IMR-90 (cell line): ENCODE data around the gene DUOX2. TPM values are rescaled to one million over a fixed set of nuclear protein-coding genes. Genes with fewer than 3 reads are reported as not detected.

Source experiments
- ATAC-seq: fragments of 200-7000 bp; cut with Tn5 transposase; 2 replicates; pipeline ENCODE4 v1.9.1; 2020; ENCODE audit warnings: low read depth, mild to moderate bottlenecking, moderate library complexity
- BruUV-seq: library from RNA; stranded (reverse); fragments of 400-500 nt; replicated peaks from 2 replicates; lab custom pipeline; 2021; lab: Mats Ljungman, UMichigan
- CTCF ChIA-PET: fragments of 300-600 bp; formaldehyde crosslinking; extraction: SDS; loops from one replicate; lab custom pipeline; 2021; ENCODE audit warnings: antibody characterized with exemption; lab: Yijun Ruan, JAX
- POLR2A ChIA-PET: fragments of 300-600 bp; sonication (Branson Sonifier 250); formaldehyde crosslinking; loops from one replicate; lab custom pipeline; 2022; ENCODE audit warnings: antibody characterized with exemption; ENCODE audit not compliant: unreplicated experiment; lab: Charles Lee
- DNase-seq: peaks from one replicate; pipeline ENCODE4 v3.0.0; 2013
- H2AFZ ChIP-seq: replicated peaks from 2 replicates; pipeline ENCODE3; 2013; ENCODE audit warnings: low read length, mild to moderate bottlenecking; ENCODE audit not compliant: poor library complexity
- H2AK5ac ChIP-seq: 2 replicates; pipeline ENCODE4 v1.6.1; 2013; ENCODE audit warnings: low read depth, low read length, inconsistent platforms
- H2AK9ac ChIP-seq: replicated peaks from 2 replicates; pipeline ENCODE3; 2013; ENCODE audit warnings: mild to moderate bottlenecking, low read depth, low read length, moderate library complexity; ENCODE audit not compliant: poor library complexity
- H2BK120ac ChIP-seq: 2 replicates; pipeline ENCODE4 v1.6.1; 2013; ENCODE audit warnings: low read depth, low read length, inconsistent platforms
- H2BK15ac ChIP-seq: 3 replicates; pipeline ENCODE4 v1.6.1; 2013; ENCODE audit warnings: low read depth, low read length, inconsistent platforms
- H2BK20ac ChIP-seq: 2 replicates; pipeline ENCODE4 v1.6.1; 2013; ENCODE audit warnings: low read depth, mild to moderate bottlenecking, inconsistent platforms, low read length, moderate library complexity
- H2BK5ac ChIP-seq: 2 replicates; pipeline ENCODE4 v1.6.1; 2013; ENCODE audit warnings: mild to moderate bottlenecking, low read depth, low read length, inconsistent platforms; ENCODE audit not compliant: poor library complexity, severe bottlenecking
- H3K14ac ChIP-seq: replicated peaks from 2 replicates; pipeline ENCODE4 v1.6.1; 2013; ENCODE audit warnings: low read depth, low read length, inconsistent platforms
- H3K18ac ChIP-seq: 2 replicates; pipeline ENCODE4 v1.6.1; 2013; ENCODE audit warnings: low read depth, low read length, control low read depth
- H3K23ac ChIP-seq: 2 replicates; pipeline ENCODE4 v1.6.1; 2013; ENCODE audit warnings: low read depth, low read length, inconsistent platforms
- H3K27ac ChIP-seq: 2 replicates; pipeline ENCODE4 v1.5.1; 2013; ENCODE audit warnings: mild to moderate bottlenecking, control low read depth, low read length; ENCODE audit not compliant: insufficient read depth
- H3K27me3 ChIP-seq: 2 replicates; pipeline ENCODE4 v1.6.1; 2013; ENCODE audit warnings: low read length; ENCODE audit not compliant: control insufficient read depth, insufficient read depth
- H3K36me3 ChIP-seq: 2 replicates; pipeline ENCODE4 v1.6.1; 2013; ENCODE audit warnings: low read length, mixed read lengths; ENCODE audit not compliant: control insufficient read depth, insufficient read depth
- H3K4ac ChIP-seq: 2 replicates; pipeline ENCODE4 v1.6.1; 2013; ENCODE audit warnings: low read depth, low read length, inconsistent platforms
- H3K4me1 ChIP-seq: 2 replicates; pipeline ENCODE4 v1.6.1; 2013; ENCODE audit warnings: low read length, mixed read lengths; ENCODE audit not compliant: control insufficient read depth, insufficient read depth
- H3K4me2 ChIP-seq: 2 replicates; pipeline ENCODE4 v1.6.1; 2013; ENCODE audit warnings: low read depth, mild to moderate bottlenecking, control low read depth, low read length, moderate library complexity
- H3K4me3 ChIP-seq: 2 replicates; pipeline ENCODE4 v1.5.1; 2013; ENCODE audit warnings: low read depth, mild to moderate bottlenecking, control low read depth, low read length, moderate library complexity; ENCODE audit not compliant: insufficient read depth
- H3K56ac ChIP-seq: 2 replicates; pipeline ENCODE4 v1.6.1; 2013; ENCODE audit warnings: low read length, inconsistent platforms; ENCODE audit not compliant: insufficient read depth; ENCODE audit errors: extremely low read depth
- H3K79me1 ChIP-seq, 2 experiments: 2 replicates each; pipeline ENCODE4 v1.6.1; 2013; ENCODE audit warnings: low read length in 2 of 2, inconsistent platforms in 1 of 2, low read depth in 1 of 2
- H3K9ac ChIP-seq: 2 replicates; pipeline ENCODE4 v1.6.1; 2013; ENCODE audit warnings: low read depth, low read length, control low read depth
- H3K9me1 ChIP-seq: 2 replicates; pipeline ENCODE4 v1.6.1; 2013; ENCODE audit warnings: low read length, inconsistent platforms; ENCODE audit not compliant: insufficient read depth
- H3K9me3 ChIP-seq: 2 replicates; pipeline ENCODE4 v1.6.1; 2013; ENCODE audit warnings: low read length; ENCODE audit not compliant: control insufficient read depth, insufficient read depth
- H4K20me1 ChIP-seq: 2 replicates; pipeline ENCODE4 v1.6.1; 2013; ENCODE audit warnings: low read length, inconsistent platforms; ENCODE audit not compliant: insufficient read depth
- H4K5ac ChIP-seq: 2 replicates; pipeline ENCODE4 v1.6.1; 2013; ENCODE audit warnings: mild to moderate bottlenecking, low read depth, low read length, control low read depth
- H4K8ac ChIP-seq, 2 experiments: 2 replicates each; pipeline ENCODE4 v1.6.1; 2013; ENCODE audit warnings: low read depth in 2 of 2, low read length in 2 of 2, control low read depth in 1 of 2, inconsistent platforms in 1 of 2
- H4K91ac ChIP-seq: 2 replicates; pipeline ENCODE4 v1.6.1; 2013; ENCODE audit warnings: low read depth, low read length, inconsistent platforms; ENCODE audit not compliant: insufficient read depth
- BHLHE40 ChIP-seq: fragments of 150-350 bp; IDR thresholded peaks from 2 replicates; pipeline ENCODE4 v1.6.1; 2016; ENCODE audit warnings: mild to moderate bottlenecking, low read depth, low read length
- CEBPB ChIP-seq: IDR thresholded peaks from 2 replicates; pipeline ENCODE4 v1.6.1; 2012; ENCODE audit warnings: low read depth, low read length, improper control_type of control experiment
- CHD1 ChIP-seq: IDR thresholded peaks from 2 replicates; pipeline ENCODE4 v1.6.1; 2012; ENCODE audit warnings: low read depth, low read length, improper control_type of control experiment
- CTCF ChIP-seq: conservative IDR thresholded peaks from 2 replicates; pipeline ENCODE4 v1.5.1; 2012; ENCODE audit warnings: mild to moderate bottlenecking, low read depth, low read length, improper control_type of control experiment
- ELK1 ChIP-seq: fragments of 150-350 bp; IDR thresholded peaks from 2 replicates; pipeline ENCODE4 v1.6.1; 2016; ENCODE audit warnings: low read depth, mild to moderate bottlenecking, low read length, moderate library complexity, borderline replicate concordance
- FOS ChIP-seq: fragments of 150-350 bp; IDR thresholded peaks from 2 replicates; pipeline ENCODE4 v1.6.1; 2016; ENCODE audit warnings: low read depth, low read length
- MAFK ChIP-seq: IDR thresholded peaks from 2 replicates; pipeline ENCODE4 v1.6.1; 2012; ENCODE audit warnings: low read depth, low read length, improper control_type of control experiment
- MAZ ChIP-seq: IDR thresholded peaks from 2 replicates; pipeline ENCODE4 v1.6.1; 2012; ENCODE audit warnings: low read depth, mild to moderate bottlenecking, low read length, improper control_type of control experiment, moderate library complexity, borderline replicate concordance
- MXI1 ChIP-seq: IDR thresholded peaks from 2 replicates; pipeline ENCODE4 v1.6.1; 2012; ENCODE audit warnings: low read depth, mild to moderate bottlenecking, low read length, moderate library complexity, borderline replicate concordance
- NFE2L2 ChIP-seq: fragments of 150-350 bp; IDR thresholded peaks from 2 replicates; pipeline ENCODE4 v1.6.1; 2016; ENCODE audit warnings: low read depth, mild to moderate bottlenecking, low read length
- POLR2A ChIP-seq: IDR thresholded peaks from 2 replicates; pipeline ENCODE4 v1.6.1; 2012; ENCODE audit warnings: mild to moderate bottlenecking, low read depth, low read length
- RAD21 ChIP-seq: IDR thresholded peaks from 2 replicates; pipeline ENCODE4 v1.6.1; 2012; ENCODE audit warnings: low read length, improper control_type of control experiment
- RCOR1 ChIP-seq: IDR thresholded peaks from 2 replicates; pipeline ENCODE4 v1.6.1; 2012; ENCODE audit warnings: mild to moderate bottlenecking, low read length, improper control_type of control experiment; ENCODE audit not compliant: insufficient replicate concordance
- RFX5 ChIP-seq: IDR thresholded peaks from 2 replicates; pipeline ENCODE4 v1.8.0; 2012; ENCODE audit warnings: low read depth, mild to moderate bottlenecking, low read length, moderate library complexity
- SMC3 ChIP-seq: fragments of 150-350 bp; IDR thresholded peaks from 2 replicates; pipeline ENCODE4 v1.6.1; 2016; ENCODE audit warnings: low read depth, mild to moderate bottlenecking, antibody characterized with exemption, low read length, moderate library complexity
- USF2 ChIP-seq: fragments of 150-350 bp; IDR thresholded peaks from 2 replicates; pipeline ENCODE4 v1.6.1; 2017; ENCODE audit warnings: mild to moderate bottlenecking, antibody characterized with exemption, low read length, low read depth
- WGBS, 2 experiments: methylation state at CpG; one replicate each; pipeline versions ENCODE4 v1.1.5 to v1.1.7; 2013; ENCODE audit warnings: missing lambda C conversion rate in 2 of 2; ENCODE audit not compliant: insufficient read length in 1 of 2; ENCODE audit errors: extremely low coverage in 2 of 2; 5-methylcytosine and 5-hydroxymethylcytosine counted together
- dilution Hi-C: fragments of 300-500 bp; cut with HindIII; formaldehyde crosslinking; loops from one replicate; pipeline ENCODE4 v1.14.3; 2018; ENCODE audit warnings: low sequenced_read_pairs; ENCODE audit not compliant: unreplicated experiment
- in situ Hi-C: fragments of 300-500 bp; cut with MboI; formaldehyde crosslinking; loops from 3 replicates; pipeline ENCODE4 v1.14.3; 2019; ENCODE audit warnings: low sequenced_read_pairs, inconsistent platforms, mixed read lengths
- intact Hi-C: fragments of 100-400 bp; cut with micrococcal nuclease; formaldehyde crosslinking; loops from 2 replicates; pipeline ENCODE4 v1.10.0; 2022
- polyA plus RNA-seq, 3 experiments: library from polyadenylated mRNA; depleted of rRNA; stranded (reverse); fragments of >200 nt; gene quantifications; 2 replicates each; pipeline ENCODE4 v1.2.3, GENCODE V29; 2012; ENCODE audit warnings: low replicate concordance in 1 of 3
- total RNA-seq: library from RNA; depleted of rRNA; stranded (reverse); fragments of >200 nt; gene quantifications from 2 replicates; pipeline ENCODE4 v1.2.3, GENCODE V29; 2012

DUOX2 gene
- total and polyA plus RNA-seq, 2 of the 4 experiments (the other 2 are of a cell fraction): not detected

- intact Hi-C loops: no loop called here
- in situ Hi-C loops: no loop called here
- Histone ChIP-seq H2BK20ac (no peak overlapping the region), H2BK15ac (no peak overlapping the region), H2BK5ac (no peak overlapping the region), H3K4me3 (no peak overlapping the region), H3K56ac (no peak overlapping the region), H3K9me3 (peaks cover 3% of the 10 kb centered on the region; the same call in 1 of the 2 replicates), H3K4me1 (no peaks in the 10 kb centered on the region), H3K4me2 (no peak overlapping the region), H3K79me1 (no peaks in the 10 kb centered on the region), H4K91ac (no peak overlapping the region), H3K9ac (no peak overlapping the region), H3K23ac (no peak overlapping the region), H2AFZ (no peak overlapping the region), H3K4ac (no peak overlapping the region), H2AK5ac (no peak overlapping the region), H3K9me1 (no peaks in the 10 kb centered on the region), H2AK9ac (no peak overlapping the region), H4K8ac (no peak overlapping the region), H3K27me3 (peaks cover 67% of the 10 kb centered on the region), H3K36me3 (no peaks in the 10 kb centered on the region), H2BK120ac (no peak overlapping the region), H4K20me1 (no peaks in the 10 kb centered on the region), H4K5ac (no peak overlapping the region), H3K27ac (no peak overlapping the region), H3K14ac (no peak overlapping the region), H3K18ac (no peak overlapping the region)
- no peak for TF ChIP-seq NFE2L2
- TF ChIP-seq USF2: no peak
- no peak for TF ChIP-seq CHD1
- TF ChIP-seq RFX5: no peak
- TF ChIP-seq CEBPB: no peak
- no peak for TF ChIP-seq MAFK
- TF ChIP-seq CTCF: no peak
- no peak for TF ChIP-seq POLR2A
- no peak for TF ChIP-seq SMC3
- TF ChIP-seq BHLHE40: no peak
- no peak for TF ChIP-seq MAZ
- TF ChIP-seq RCOR1: no peak
- no peak for TF ChIP-seq FOS
- no peak for TF ChIP-seq MXI1
- no peak for TF ChIP-seq ELK1
- TF ChIP-seq RAD21: no peak
- no TSS peak for BruUV-seq
- ATAC-seq (no peak), DNase-seq (no peak)
- CTCF ChIA-PET: interaction anchor here (0.5 kb wide), 1 partner anchor 219 kb away, joined by 4 read pairs; no protein-coding TSS in a partner anchor
- WGBS, 2 experiments: 40% methylated on average over 1 of the region's 8 CpGs; no CpG with 5 or more reads in 1 of the 2 experiments
- POLR2A ChIA-PET: no interaction called here
- dilution Hi-C loops: no loop called here
Measured at GRCh38 chr15:45137703-45138102, 23.7 kb upstream of the DUOX2 start.
